Activated CD4-positive, alpha-beta T cell treated with anti-CD3 and anti-CD28 coated beads for 1 hour (primary cell): Measurements from ENCODE around the gene MORC1.

Experiments used
- DNase-seq: peaks from one replicate; pipeline ENCODE4 v3.0.0-alpha.2; 2020

MORC1 gene

DNA sequence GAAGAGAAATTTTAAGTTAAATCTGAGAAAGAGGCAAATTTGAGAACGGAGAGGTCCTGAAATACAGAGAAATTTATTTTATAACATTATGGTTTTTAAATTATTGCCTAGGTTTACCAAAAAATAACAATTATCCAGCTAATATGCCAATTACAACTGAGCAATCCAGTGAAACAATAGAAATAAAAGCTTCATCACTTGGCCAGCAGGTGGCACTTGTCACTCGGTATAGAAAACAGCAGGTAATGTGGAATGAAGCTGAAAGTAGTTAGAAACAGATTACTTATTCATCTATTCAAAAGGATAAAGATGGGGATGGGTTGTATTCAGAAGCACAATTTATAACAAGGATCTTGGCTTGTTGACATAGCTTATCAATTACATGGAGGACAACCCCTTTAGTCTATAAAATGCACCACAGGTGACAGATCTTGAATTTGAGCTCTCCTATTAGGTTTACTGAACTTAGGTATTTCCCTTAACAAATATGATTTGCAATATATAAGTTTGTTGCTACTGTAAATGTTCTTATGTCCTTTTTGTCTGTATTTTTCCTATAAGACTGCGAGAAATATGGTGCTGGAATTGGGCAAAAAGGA, 94.2 kb downstream of the MORC1 start:
- no peak for DNase-seq

DNA sequence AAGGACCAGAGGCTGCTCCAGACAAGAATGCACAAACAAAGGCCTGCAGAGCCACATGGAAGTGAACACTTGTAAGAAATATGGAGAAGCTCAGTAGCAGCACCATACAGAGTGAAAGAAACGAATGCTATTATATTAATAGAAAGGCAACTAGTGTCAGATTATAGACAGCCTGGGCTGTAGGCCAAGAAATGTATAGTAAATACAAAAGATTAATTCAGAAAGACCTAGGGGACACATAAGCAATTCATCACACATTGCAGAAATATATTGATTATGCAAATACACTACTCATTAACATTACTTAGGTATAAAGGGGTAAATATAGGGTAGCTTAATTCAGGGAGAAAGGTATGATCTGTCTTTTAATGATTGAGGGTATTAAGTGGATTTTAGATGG, 94.8 kb downstream of the MORC1 start:
- no peak for DNase-seq

DNA sequence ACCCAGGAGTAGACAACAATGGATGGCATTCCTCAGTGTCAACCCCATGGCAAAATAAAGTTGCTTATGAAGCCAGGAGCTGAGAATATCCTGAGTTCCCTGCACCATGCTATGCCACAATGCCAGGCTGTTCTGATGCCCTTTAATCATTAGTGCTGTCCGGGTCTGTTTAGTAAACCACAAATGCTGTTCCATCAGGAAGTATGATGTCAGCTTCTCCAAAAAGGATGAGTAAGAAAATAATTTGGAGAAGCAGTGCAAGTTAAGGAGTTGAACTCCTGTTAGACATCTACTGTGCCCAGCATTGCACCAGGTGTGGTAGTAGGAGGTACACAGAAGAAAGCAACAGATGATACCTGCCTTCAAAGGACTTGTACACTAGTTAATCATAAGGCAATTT, 96.4 kb downstream of the MORC1 start:
- DNase-seq = no peak

DNA sequence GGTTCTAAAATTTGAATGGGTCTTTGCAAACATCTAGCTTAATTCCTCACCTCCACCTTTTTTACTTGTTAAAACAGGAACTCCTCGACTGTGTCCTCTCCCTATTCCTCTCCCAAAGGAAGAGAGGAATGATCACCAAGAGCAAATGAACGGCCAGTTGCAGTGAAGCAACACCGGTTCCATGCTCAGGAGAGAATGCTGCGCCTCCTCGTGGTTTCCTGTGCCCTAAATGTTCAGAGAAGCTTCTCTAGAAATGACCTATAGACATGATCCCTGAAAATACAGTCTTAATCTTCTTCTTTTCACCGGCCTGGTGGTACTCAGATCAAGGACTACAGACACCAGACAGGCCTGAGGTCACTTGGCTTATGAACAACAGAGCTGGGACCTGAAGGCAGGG, 99.1 kb downstream of the MORC1 start:
- no peak for DNase-seq

DNA sequence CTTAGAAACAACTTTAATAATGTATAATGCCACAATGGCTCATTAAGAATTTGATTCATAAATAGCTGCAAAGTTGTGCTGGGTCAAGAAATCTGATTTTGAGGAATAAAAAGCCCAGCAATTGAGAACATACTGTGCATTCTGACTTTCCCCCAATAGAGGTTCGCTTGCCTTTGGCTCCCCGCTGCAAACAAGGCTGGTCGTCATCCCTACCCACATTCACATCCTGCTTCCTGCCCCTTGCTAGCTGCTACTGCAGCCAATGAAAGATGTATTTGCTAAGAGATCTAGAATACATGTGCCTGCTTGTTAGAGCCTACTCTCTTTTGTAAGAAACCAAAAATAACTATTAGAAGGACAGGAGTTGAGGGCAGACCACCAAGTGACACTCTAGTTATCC, 112.5 kb downstream of the MORC1 start:
- no peak for DNase-seq

DNA sequence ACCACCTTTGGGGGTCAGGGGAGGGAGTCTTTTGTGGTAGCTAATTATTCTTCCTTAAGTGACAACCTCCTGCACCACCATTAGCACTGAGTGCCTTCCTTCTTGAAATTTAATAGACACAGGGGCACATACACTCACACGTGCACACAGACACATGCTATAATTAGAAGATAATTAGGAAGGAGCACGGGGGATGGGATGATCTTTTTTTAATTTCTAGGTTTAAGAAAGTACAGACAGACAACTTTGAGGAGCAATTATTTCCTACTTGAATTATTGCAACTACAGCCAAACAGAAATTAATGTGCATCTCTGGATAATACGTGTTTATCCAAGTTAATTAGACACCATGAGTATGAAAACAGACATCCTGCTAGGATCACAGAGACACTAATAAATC, 119.5 kb downstream of the MORC1 start:
- DNase-seq = no peak

DNA sequence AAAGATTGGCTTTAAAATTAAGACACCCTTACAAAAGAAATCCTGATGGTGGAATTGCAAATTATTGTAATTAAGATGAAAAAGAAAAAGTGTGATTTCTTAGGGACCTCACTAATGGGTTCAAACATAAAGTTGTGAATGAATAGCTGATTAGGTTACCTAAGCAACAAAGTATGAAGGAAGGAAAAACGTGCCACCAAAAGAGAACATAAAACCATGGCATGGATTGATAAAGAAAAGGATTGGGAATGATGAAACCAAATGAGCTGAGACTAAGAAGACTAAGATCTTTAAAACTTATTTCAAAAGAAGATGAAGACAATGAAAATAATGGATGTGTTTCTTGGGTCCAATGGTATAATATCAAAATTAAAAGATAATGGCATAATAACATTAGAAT, 132.1 kb downstream of the MORC1 start:
- DNase-seq = no peak

DNA sequence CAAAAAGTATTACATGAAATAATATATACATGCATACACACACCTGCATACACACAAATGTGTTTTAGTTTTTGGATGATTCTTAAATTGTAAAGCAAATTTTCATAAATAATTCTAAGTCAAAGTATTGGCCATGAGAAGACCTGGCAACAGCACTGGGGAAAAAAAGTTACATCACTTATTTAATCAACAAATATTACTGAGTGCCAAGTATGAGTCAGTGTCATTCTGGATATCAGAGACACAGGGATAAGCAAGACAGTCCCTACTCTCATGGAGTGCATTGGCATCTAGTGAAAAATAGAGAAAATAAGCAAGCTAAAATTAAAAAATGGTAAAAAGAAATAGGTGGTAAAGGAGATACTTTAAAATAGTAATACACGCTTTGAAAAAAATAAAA, 134.9 kb downstream of the MORC1 start:
- DNase-seq = no peak

DNA sequence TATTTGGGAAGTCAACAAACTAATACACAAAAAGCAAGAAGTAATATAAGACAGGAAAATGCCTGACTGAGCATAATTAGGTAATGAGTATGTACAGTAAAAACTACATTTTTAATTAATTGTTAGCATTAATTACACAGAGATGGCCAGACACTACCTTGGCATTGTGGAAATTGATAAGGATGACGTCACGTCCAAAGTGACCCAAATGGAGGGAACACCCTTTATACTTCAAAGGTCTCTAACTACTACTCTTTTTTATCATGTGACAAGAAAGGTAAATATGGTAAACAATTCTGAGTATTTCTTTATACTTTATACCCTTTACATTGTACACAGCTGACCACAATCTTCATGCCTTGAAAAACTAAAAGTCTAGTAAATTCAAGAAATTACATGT, 141.9 kb downstream of the MORC1 start:
- no peak for DNase-seq

DNA sequence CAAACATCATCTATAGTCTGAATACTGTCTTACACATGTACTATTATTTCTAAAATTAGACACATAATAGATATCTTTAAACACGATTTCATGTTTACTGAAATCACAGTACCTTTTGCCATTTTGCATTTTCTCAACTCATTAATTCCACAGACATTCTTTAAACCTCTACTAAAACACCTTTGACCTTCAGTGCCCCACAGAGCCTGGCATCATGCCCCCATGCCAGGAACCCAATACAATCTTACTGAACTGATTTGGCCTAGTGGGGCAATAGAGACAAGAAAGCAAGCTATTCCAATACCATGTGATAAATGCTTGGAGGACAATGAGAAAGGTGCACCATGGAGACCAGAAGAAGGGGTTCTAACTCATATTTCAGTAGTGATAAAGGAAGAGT, 144.9 kb downstream of the MORC1 start:
- no peak for DNase-seq

DNA sequence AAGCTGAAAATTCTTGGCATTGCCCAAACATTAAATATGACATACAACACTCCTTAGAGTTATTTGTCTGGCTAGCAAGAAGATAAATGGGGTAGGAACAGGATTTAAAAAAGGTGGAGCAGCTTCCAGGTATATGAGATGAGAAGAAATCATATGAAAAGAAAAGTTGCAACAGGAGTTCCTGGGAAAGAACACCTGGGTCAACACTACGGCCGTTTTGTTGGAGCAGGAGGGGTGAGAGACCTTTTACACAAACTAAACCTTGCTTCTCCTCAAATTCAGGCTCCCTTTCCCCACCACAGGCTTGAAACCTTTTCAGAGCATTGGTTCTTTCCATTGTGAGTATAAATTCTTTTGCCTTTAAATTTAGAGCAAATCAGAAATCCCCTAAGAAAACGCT, 145.5 kb downstream of the MORC1 start:
- DNase-seq = no peak

DNA sequence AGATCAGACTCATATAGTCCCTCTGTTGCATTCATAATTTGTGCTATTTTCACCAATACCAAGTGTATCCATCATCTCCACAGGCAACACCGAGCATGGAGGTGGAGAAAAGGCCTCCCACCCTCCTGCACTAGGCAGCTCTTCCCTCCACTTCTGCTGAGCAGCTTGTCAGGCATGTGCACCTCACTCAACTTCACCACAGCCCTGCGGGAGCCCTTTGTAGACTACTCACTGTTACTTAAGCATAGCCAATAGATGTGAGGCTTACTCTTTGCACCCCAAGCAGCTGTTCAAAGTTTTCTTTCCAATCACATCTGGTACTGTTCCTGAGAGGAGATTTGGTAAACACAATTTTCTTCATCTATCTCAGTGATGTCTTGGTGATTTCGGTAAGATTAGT, 147.4 kb downstream of the MORC1 start:
- no peak for DNase-seq

DNA sequence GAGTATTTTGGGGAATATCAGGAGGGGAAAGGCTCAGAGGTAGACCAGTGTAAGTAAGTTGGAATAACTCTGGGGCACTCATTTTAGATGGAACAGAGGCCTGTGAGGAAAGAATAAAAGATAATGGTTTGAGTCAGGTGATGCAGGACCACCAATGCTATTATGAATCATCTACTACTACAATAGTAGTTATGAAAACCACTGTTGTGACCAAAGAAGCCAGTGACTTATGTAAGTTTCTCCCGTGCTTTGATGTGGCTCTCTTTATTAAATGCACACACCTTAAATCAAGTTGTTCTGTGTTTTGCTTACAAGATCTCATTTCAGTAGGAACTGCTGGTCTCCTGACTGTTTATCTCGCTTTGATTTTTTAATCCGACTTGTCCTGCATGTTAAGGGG, 151.2 kb downstream of the MORC1 start:
- DNase-seq = no peak

DNA sequence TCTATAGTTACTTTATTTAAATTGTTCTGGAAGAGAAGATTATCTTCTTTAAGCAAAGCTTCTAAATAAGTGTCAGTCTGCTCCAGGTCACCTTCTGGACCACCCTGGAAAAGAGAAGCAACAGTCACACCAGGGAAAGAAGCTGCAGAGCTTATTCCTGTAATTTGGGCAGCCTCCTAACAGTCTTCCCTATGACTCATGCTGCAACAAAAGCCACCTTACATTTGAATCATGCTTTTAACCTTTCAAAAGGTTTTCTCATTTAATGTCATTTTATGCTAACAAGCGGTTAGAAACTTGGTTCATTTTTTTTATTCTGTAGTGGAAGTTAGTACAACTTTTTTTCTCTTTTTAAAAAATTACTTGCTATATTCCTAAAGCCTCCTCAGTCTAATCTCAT, 158.9 kb downstream of the MORC1 start:
- no peak for DNase-seq

DNA sequence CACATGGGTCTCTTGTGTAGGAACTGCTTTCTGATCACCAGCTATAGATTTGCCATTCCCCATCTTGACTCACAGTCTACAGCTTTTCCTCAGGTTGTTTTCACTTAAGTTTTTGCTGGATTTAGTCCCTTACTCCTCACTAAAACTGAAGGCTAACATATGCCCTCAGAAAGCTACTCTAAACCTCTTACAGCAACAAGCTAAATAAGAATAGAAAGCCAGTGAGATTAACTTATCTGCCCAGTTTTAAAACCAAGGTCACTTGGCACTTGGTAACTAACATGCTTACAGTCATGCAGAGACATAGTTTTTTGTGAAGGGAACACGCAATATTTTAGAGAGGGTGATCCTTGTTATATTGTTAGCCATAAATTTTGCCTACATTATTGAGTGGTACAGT, 164.2 kb downstream of the MORC1 start, which contains the start of gene GUCA1C:
Gene GUCA1C (minus strand): TSS at position 180 of the 400 bp plus-strand sequence. CDS start 117 bp downstream, at position 63.
- DNase-seq = no peak

DNA sequence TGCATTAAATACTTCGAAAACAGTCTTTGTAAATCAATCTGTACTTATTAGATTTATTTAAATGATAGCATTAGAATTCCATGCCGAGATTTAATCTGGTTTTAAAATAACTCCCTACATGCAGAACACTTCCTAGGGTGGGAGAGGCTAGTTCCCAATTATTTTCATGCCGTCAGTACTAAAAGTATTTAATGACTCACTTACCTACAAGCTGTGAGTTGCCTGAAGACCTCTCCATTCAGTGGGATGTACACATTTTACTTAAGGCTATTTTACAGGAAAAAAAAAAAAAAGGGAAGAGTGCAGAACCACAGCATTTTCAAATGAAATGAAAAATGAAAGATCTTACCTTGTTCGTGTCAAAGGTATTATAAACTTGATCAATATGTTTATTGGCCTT, 164.7 kb downstream of the MORC1 start:
- DNase-seq = no peak

DNA sequence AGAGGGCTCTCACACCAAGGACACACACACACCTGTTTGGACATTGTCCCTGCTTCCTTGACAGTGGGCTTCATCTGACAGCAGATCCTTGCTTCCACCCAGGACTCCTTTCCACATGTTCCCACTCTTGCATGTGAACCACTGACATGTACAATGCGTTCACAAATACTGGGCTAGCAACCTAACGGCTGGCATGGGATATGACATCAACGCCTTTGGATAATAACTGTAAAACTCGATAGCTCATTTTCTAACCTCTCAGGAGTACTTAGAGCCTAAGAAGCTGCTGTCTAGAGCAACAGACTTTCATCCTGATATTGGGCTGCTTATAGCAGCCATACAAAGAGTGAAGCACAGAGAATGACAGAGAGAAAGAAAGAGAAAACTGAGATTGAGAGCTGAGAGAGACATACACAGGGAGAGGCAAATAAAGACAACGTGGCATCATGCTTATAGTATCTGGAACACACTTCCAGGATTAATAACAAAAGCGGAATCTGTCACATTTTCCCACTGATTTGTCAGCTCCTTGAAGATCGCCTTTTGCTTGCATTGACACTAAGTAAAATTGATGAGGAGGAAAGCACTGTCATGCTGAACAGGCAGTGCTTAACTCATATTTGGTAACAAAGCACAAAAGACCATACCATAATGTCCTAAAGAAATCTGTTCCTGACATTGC, 166.0 kb downstream of the MORC1 start:
- no peak for DNase-seq

DNA sequence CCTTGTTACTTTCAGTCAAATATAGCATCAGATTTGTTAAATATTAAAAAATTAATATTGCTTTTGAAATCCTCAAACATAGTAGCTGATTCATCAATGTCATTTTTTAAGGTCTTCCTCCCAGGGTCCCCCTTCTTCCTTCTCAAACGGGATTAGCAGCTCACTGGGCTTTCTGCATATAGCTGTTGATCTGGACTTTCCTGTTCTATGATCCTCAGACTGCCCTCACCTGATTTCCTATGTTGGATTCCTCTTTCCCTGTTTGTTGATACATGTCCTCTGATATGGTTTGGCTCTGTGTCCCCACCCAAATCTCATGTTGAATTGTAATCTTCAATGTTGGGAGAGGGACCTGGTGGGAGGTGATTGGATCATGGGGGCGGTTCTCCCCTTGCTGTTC, 170.1 kb downstream of the MORC1 start:
- no peak for DNase-seq

DNA sequence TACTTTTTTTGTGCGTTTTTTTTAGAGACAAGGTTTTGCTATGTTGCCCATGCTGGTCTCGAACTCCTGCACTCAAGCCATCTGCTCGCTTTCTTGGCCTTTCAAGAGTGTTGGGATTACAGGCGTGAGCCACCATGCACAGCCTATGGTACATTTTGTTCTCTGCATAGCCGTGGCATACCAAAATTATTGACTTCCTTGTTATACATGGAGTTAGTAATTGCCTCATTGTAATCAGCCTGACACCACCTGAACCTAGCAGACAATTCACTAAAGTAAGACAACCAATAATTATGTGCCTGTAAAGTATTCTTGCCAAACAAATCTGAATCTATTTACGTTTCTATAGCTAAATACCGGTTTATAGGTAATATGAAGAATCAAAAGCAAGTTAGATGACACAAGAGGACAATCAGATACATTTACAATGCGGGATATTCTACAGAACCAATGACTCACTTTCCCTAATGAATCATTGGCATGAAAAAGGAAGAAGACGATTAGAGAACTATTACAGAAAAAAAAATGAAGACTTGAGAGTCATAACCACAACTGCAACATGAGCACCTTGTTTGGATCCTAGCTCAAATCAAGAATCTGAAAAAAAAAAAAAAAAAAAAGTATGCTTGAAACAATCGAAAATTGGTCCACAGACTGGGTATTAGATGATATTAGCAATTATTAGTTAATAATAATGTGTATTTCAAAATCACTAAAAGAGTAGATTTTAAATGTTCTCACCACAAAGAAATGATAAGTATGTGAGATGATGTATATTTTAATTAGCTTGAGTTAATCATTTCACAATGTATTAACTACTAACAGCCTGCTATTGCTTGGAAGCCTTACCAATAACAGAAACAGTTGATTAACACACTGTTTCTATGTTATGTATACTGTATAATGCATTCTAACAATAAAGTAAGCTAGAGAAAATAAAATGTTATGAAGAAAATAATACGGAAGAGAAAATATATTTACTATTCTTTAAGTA, 171.3 kb downstream of the MORC1 start:
- no peak for DNase-seq

DNA sequence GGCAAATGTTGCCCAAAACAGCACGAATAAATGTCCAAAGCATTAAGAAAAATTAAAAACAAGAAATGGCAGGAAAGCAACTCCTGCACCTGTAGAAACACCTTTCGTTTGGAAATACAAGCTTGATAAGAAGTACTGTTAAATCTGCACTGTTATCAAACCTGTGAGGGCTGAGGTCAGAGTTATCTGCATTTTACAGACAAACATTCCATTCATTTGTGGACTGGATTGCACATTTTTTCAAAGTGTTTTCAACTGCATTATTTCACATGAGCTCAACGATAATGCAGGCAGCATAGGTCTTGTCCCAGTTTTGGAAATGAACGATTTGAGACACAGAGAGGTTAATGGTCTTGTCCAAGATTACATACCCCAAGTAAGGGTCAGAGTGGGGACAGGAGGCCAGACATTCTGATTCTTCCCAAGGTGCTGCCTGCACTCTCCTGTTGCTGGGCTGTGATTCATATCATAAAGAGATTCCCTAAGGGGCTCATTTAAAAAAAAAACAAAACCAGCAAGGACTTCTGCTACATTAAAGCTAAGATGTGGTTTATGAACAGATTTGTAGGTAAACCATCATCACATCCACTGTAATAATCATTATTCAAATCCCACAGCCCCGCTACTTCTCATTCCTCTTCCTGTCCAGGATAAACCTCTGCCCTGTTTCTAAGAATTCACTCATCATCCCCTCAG, 177.2 kb downstream of the MORC1 start:
- no peak for DNase-seq

DNA sequence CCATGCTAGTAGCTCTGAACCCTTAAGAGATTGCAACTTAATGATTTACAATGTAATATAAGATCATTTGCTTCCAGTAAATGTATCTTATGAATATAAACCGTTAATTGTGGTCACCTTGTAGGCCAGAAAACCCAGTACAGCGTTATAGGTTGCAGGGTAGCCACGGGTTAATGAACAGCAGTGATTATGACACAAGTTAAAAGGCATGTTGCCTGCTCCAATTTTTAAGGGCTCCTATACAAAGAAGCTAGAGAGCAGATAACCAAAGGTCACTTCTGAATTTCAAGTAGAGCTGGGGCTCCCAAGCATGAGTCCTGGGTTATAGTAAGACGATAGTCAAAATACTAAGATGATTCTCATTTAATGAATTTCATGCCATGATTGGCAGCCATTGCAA, 177.8 kb downstream of the MORC1 start:
- no peak for DNase-seq

DNA sequence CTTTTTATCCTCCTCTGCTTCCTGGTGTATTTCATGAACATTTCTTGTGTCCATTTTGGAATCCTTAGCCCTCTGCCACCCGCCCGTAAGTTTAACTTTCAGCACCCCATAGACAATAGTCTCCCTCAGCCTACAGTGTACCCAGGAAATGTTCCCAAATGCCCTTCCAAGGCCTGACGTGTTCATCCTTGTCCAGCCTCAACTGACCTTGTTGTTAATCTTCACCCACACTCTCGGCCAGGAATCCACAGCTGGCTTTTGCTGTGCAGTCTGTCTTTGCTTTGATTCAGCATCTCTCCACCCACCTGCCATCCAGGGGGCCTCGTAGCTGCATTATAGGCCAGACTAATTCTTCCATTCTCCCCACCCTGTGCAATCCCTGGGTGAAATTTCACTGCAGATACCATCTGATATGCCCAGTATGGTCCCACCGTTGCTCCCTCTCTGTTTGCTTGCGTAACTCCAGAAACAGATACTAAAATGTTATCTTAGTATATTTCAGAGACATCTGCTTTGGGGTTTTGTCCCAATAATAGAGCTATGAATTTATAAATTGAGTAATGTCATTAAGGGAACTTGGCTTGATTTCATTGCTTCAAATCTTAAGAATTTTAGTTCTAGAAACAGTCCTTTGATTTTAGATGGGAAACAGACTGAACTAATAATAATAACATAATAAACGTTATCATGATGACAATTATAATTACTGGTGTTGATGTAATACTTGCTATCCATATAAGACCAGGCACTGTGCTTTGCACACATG, 180.8 kb downstream of the MORC1 start:
- no peak for DNase-seq
